ENCODE measurements around the gene SDK2. TPM values are rescaled to one million over a fixed set of nuclear protein-coding genes. Genes with fewer than 3 reads are reported as not detected.

Gene SDK2
- total RNA-seq, 1 donor from 2014 or later, result 11.2 TPM

- FAIRE-seq (no peak), DNase-seq (ENCODE audit: low read depth) (no peak)
- peaks cover 15% of the 10 kb centered on the region for H3K4me1 Mint-ChIP-seq (ENCODE audit: low read depth, unreplicated experiment)
- Histone ChIP-seq H4K20me1 (ENCODE audit: insufficient read depth, low read length) (no peaks in the 10 kb centered on the region), H3K9me3 (ENCODE audit: insufficient read depth, low read depth, low read length) (no peaks in the 10 kb centered on the region), H3K36me3 (ENCODE audit: insufficient read depth, low read length) (no peaks in the 10 kb centered on the region), H3K4me2 (ENCODE audit: low read length) (no peak overlapping the region), H3K79me2 (ENCODE audit: insufficient read depth, low read length) (no peaks in the 10 kb centered on the region), H3K27ac (ENCODE audit: low read depth, low read length) (no peak overlapping the region), H3K9ac (ENCODE audit: low read length) (no peak overlapping the region), H3K4me1 (ENCODE audit: insufficient read depth, low read length) (no peaks in the 10 kb centered on the region), H2AFZ (ENCODE audit: low read depth, low read length) (no peak overlapping the region), H3K27me3 (ENCODE audit: insufficient read depth, low read length) (no peaks in the 10 kb centered on the region), H3K4me3 (ENCODE audit: insufficient read depth, low read depth, low read length) (no peak overlapping the region)
- no peak overlapping the region for H3K4me3 Mint-ChIP-seq (ENCODE audit: unreplicated experiment)
- TF ChIP-seq CTCF (IDR thresholded peaks at IDR 0.05; ENCODE audit: insufficient read depth, low read depth, low read length), result no peak
- no peak for TF ChIP-seq EZH2 (IDR thresholded peaks at IDR 0.05; ENCODE audit: insufficient read depth, low read length)
- H3K27me3 Mint-ChIP-seq (ENCODE audit: low read depth, unreplicated experiment), result peaks cover 42% of the 10 kb centered on the region
- peaks cover 5% of the 10 kb centered on the region for H3K36me3 Mint-ChIP-seq (ENCODE audit: low read depth, unreplicated experiment)
- peaks cover 2% of the 10 kb centered on the region for H3K9me3 Mint-ChIP-seq (ENCODE audit: unreplicated experiment)
- H3K27ac Mint-ChIP-seq (ENCODE audit: unreplicated experiment), result no peak overlapping the region
Measured at GRCh38 chr17:73526952-73527351, 117.3 kb downstream of the SDK2 start.

GRCh38 chr17:73524941-73525679 is 119.1 kb downstream of the SDK2 start:
- no peak overlapping the region for H3K27ac Mint-ChIP-seq (ENCODE audit: unreplicated experiment)
- no peak for TF ChIP-seq EZH2 (IDR thresholded peaks at IDR 0.05; ENCODE audit: insufficient read depth, low read length)
- no peak for TF ChIP-seq CTCF (IDR thresholded peaks at IDR 0.05; ENCODE audit: insufficient read depth, low read depth, low read length)

GRCh38 chr17:73522696-73523095 is 121.5 kb downstream of the SDK2 start:
- Histone ChIP-seq H2AFZ (ENCODE audit: low read depth, low read length) (no peak overlapping the region), H4K20me1 (ENCODE audit: insufficient read depth, low read length) (no peaks in the 10 kb centered on the region)

More at GRCh38 chr17:73524941-73525679, 119.1 kb downstream of the SDK2 start:
- peaks cover 3% of the 10 kb centered on the region for H3K4me1 Mint-ChIP-seq (ENCODE audit: low read depth, unreplicated experiment)
- Histone ChIP-seq H3K27ac (ENCODE audit: low read depth, low read length) (no peak overlapping the region), H3K79me2 (ENCODE audit: insufficient read depth, low read length) (no peaks in the 10 kb centered on the region), H3K4me3 (ENCODE audit: insufficient read depth, low read depth, low read length) (no peak overlapping the region), H4K20me1 (ENCODE audit: insufficient read depth, low read length) (no peaks in the 10 kb centered on the region), H3K9me3 (ENCODE audit: insufficient read depth, low read depth, low read length) (no peaks in the 10 kb centered on the region), H3K27me3 (ENCODE audit: insufficient read depth, low read length) (no peaks in the 10 kb centered on the region), H2AFZ (ENCODE audit: low read depth, low read length) (no peak overlapping the region), H3K4me1 (ENCODE audit: insufficient read depth, low read length) (no peaks in the 10 kb centered on the region), H3K9ac (ENCODE audit: low read length) (no peak overlapping the region), H3K4me2 (ENCODE audit: low read length) (no peak overlapping the region), H3K36me3 (ENCODE audit: insufficient read depth, low read length) (no peaks in the 10 kb centered on the region)
- peaks cover 2% of the 10 kb centered on the region for H3K9me3 Mint-ChIP-seq (ENCODE audit: unreplicated experiment)
- no peak overlapping the region for H3K4me3 Mint-ChIP-seq (ENCODE audit: unreplicated experiment)
- FAIRE-seq, result no peak
- H3K27me3 Mint-ChIP-seq (ENCODE audit: low read depth, unreplicated experiment), result peaks cover 40% of the 10 kb centered on the region
- DNase-seq (ENCODE audit: low read depth), result no peak
- H3K36me3 Mint-ChIP-seq (ENCODE audit: low read depth, unreplicated experiment), result peaks cover 5% of the 10 kb centered on the region

More at GRCh38 chr17:73522696-73523095, 121.5 kb downstream of the SDK2 start:
- peaks cover 3% of the 10 kb centered on the region for H3K4me1 Mint-ChIP-seq (ENCODE audit: low read depth, unreplicated experiment)
- no peak for DNase-seq (ENCODE audit: low read depth)
- H3K9me3 ChIP-seq (ENCODE audit: insufficient read depth, low read depth, low read length), result no peaks in the 10 kb centered on the region
- H3K79me2 ChIP-seq (ENCODE audit: insufficient read depth, low read length), result no peaks in the 10 kb centered on the region
- H3K36me3 ChIP-seq (ENCODE audit: insufficient read depth, low read length), result no peaks in the 10 kb centered on the region
- TF ChIP-seq EZH2 (IDR thresholded peaks at IDR 0.05; ENCODE audit: insufficient read depth, low read length) (no peak), CTCF (IDR thresholded peaks at IDR 0.05; ENCODE audit: insufficient read depth, low read depth, low read length) (no peak)
- H3K4me3 Mint-ChIP-seq (ENCODE audit: unreplicated experiment), result no peak overlapping the region
- peaks cover 39% of the 10 kb centered on the region for H3K27me3 Mint-ChIP-seq (ENCODE audit: low read depth, unreplicated experiment)
- H3K9ac ChIP-seq (ENCODE audit: low read length), result no peak overlapping the region
- H3K9me3 Mint-ChIP-seq (ENCODE audit: unreplicated experiment), result no peaks in the 10 kb centered on the region
- no peak overlapping the region for H3K4me3 ChIP-seq (ENCODE audit: insufficient read depth, low read depth, low read length)
- H3K27me3 ChIP-seq (ENCODE audit: insufficient read depth, low read length), result no peaks in the 10 kb centered on the region
- H3K36me3 Mint-ChIP-seq (ENCODE audit: low read depth, unreplicated experiment), result peaks cover 5% of the 10 kb centered on the region
- FAIRE-seq, result no peak
- no peak overlapping the region for H3K4me2 ChIP-seq (ENCODE audit: low read length)
- no peak overlapping the region for H3K27ac ChIP-seq (ENCODE audit: low read depth, low read length)
- no peak overlapping the region for H3K27ac Mint-ChIP-seq (ENCODE audit: unreplicated experiment)
- no peaks in the 10 kb centered on the region for H3K4me1 ChIP-seq (ENCODE audit: insufficient read depth, low read length)
